HG03565 (cell line): ENCODE results near the gene DIO1.

Experiments used
- ATAC-seq: cut with Tn5 transposase; IDR thresholded peaks from one replicate; pipeline ENCODE4 v1.9.1; 2021; ENCODE audit warnings: mild to moderate bottlenecking, moderate library complexity; ENCODE audit not compliant: unreplicated experiment

The DIO1 gene

DNA sequence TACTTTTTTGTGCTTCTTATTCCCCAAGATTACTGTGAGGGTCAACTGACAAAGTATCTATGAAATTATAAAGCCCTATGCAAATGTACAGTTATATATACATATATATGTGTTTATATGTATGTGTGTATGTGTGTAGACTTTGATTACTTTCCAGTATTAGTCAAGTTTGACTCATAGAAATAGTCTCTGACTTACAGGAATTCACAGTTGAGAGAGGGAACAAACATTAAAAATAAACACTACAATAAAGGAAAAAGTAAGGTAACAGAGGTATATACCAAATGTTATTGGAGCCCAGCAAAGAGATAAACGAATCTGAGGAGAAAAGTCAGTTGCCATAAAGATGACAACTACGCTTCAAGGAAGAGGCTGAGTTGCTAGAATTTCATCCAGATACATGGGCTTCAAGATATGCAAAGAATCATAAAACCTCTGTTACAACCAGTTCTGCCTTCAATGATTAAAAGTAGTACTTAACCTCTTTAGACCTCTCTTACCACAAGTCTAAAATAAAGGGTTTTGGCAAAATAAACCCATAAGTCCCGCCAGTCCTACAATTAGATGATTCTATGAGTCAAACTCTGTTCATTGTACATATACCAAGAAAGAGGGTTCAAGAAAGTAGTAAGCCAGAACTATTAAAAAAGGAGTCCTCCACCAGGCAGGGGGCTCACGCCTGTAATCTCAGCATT is 44.3 kb downstream of the DIO1 start:
- ATAC-seq = no peak

DNA sequence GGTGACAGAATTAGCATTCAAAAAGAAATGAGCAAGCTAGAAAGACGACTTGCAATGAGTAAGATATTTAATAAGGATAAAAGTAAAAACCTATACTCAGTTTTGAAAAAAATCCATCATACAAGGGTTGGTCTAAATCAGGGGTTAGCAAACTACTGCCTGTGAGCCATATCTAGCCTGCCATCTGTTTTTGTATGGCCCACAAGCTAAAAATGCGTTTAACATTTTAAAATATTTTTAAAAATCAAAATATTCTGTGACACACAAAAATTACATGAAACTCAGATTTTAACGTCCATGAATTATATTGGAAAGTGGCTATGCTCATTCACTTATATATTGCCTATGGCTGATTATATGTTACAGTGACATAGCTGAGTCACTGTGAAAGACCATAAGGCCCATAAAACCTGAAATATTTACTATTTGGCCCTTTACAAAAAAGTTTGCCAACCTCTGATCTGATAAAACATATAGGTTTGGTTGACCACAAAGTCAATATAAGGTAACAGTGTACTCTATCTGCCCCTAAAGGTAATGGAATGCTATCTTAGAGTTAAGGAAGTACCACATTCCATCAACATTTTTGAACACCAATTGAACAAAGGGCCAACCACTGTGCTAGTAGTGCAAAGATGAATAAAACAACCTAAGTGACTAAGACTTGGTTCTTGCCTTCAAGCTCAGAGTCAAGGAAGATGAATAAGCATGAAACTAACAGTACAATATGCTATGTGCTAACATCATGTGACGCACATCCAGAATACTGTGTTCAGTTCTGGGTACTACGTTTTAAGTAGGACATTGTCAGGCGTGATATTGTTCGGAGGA is 48.4 kb downstream of the DIO1 start:
- ATAC-seq = no peak

DNA sequence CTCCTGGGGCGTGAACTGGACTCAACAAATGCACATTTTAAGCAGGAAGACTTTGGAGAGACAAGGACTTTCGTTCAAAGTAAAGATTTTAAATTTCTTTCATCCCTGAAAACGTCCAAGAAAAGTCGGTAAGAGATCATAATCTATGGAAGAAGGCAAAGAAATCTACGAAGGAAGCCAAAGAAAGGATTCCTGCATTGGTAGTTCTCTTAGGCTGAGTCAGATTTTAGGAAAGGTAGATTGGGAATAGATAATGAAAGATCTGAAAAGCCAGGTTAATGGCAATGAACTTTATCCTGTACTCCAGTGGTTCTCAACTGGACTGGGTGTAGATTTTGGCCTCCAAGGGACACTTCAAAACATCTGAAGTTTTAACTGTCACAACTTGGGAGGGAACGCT is 49.1 kb downstream of the DIO1 start:
- ATAC-seq = no peak

DNA sequence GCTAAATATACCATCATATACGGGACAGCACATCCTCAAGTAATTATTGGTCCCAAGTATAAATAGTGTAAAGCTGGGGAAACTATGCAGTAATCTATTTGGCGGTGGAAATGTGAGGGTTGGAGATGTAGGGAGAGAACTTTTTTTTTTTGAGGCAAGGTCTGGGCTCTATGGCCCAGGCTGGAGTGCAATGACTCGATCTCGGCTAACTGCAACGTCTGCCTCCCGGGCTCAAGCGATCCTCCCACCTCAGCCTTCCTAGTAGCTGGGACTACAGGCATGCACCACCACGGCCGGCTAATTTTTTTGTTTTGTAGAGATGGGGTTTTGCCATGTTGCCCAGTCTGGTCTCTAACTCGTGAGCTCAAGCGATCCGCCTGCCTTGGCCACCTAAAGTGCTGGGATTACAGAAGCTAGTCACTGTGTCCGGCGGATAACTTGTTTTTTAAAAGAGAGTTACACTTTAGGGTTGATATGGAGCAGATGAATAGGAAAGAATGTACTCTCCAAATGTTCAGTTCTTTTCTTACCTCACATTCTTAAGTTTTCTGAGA is 49.6 kb downstream of the DIO1 start:
- no peak for ATAC-seq

DNA sequence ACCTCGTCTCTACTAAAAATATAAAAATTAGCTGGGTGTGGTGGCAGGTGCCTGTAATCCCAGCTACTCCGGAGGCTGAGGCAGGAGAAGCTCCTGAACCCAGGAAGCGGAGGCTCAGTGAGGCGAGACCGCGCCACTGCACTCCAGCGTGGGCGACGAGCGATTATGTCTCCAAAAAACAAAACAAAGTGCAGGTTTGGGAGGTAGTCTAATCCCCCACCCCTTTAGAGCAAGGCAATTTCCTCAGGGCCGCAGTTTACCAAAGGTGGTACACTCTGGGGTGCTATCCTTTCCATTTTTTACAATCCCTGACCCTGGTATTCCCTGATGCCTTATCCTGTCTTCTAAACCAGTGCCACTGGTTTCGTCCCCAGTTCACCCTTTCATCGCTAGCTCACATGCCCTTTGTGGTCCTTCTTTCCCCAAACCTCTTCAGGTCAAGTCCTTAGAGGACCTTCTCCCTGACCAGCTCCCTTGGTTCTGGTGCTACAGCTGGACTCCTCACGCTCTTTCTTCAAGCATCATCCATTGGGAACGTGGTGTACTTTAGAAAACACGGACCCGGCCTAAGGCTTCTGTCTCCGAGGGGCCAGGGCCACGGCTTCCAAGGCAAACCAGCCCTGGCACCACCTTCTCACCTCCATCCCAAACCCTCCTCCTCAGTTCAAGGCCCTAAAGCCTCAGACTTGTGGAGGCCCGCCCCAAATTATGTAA is 50.6 kb downstream of the DIO1 start:
- no peak for ATAC-seq

DNA sequence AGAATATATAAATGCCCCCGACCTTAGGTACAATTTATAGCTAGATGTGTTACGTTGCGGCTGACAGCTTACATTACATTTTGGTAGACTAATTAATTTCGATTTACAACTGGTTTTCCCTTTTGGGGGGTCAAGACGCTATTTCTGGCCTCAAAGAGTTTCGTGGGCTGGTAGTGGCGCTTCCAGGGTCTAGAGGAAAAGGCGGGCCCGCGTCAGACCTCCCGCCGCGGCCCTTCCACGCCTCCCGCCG is 51.1 kb downstream of the DIO1 start:
- ATAC-seq = no peak

DNA sequence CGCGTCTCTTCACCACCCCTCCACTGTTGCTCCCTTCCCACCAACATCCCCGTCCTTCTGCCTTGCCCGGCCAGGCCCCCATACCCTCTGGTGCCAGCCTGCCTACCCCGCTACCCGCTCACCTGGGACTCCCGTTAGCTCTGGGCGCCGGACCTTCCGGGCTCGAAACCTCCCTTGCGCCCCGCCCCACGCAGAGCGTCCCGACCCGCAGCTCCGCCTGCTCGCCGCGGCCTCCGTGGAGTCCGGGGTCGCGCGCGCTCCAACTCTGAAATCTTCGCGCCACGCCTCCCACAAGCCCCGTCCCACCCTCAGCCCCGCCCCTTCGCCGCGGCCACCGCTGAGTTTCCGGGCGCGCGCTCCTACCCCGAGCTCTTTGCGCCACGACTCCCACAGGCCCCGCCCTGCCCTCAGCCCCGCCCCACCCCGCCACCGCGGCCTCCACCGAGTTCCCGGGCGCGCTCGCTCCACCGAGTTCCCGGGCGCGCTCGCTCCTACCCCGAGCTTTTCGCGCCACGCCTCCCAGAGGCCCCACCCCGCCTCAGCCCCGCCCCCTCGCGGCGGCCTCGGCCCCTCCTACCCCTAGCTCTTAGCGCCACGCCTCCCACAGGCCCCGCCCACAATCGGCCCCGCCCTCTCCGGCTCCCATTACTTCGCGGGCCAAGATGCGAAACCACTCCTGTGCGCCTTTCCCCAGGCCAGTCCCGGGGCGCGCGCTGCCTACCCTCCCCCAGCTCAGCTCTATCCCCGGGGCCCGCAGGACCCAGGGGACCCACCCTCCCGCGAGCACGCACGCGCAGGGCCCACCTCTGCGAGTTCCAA is 51.7 kb downstream of the DIO1 start, which contains the start of gene IFT25:
TSS of gene IFT25 (minus strand) at position 267 of the 819 bp plus-strand sequence. CDS start 5,617 bp downstream, outside the sequence.
- ATAC-seq = peak; percentile 57

DNA sequence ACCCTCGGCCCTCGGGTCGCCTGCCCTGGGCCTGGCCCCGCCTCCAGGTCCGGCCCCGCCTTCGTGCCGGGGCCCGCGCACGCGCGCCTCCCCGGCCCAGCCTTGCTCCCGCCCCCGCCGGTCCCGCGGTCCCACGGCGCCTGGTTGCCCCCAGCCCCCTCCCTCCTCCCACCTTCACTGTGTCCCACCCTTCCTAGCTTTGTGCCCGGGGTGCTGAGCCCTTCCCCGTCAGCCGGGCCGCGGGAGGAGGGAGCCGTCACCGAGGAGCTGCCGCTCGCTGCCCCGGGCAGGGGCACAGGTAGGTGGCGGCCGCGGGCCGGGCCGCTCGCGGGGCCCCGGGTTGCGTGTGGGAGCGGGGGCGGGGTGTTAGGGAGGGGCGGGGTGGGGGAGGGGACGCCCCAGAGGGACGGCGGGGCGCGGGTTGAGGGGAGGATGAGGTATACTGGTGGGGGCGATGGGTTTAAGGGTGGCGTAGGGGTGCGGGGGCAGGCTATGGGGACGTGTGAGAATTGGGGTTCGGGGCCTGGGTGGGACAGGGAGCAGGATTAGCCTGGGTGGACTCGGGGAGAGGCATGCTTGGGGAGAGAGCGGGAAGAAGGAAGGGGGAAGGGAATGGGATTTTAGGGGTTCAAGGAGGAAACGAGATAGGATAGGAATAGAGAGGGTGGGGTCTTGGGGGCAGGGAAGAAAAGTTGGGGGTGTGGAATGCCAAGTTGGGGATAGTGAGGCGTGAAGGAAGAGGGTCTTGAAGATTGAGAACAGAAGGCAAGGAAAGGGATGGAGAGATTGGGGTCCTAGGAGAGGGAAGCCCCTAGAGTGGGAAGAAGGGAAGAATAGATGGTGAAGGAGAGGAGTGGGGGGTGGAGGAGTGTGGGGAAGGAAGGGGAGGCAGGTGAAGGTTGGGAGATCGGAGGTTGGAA is 52.5 kb downstream of the DIO1 start, which contains the start of gene LRRC42:
TSS of gene LRRC42 (plus strand) at position 99 of the 920 bp plus-strand sequence. CDS start 5,650 bp downstream, outside the sequence.
- peak; percentile 42 for ATAC-seq

DNA sequence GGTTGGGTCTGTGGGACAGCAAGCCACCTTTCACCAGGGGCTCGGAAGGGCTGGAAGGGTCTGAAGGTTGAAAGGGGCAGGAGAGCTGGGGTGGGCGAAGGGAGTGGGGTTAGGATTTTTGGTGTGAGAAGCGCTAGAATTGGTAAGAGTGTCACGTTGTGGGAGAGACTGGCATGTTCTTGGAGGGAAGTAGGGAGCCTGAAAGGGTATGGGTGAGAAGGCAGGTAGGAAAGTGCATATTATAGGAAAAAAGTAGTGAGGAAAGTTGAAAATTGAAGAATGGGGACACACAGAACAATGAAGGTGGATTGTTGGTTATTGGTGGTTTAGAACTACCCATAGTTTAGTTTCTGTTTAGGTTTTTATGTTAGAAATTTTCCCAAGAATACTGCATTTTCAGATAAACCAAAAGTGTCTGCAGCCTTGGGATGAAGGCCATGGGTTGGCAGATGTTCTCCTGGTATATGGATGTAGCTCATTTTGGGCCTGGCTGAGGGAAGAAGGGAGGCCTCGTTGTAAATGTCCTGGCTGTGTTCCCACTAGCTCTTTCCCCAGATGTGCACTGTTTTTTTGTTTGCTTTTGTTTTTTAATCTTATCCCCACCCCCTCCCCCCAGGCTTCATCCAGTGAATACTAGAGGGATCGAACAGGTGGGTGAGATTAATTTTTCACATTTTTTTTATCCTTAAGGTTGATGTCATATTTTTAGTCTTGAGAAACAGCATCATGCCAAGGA is 53.4 kb downstream of the DIO1 start:
- ATAC-seq = no peak

DNA sequence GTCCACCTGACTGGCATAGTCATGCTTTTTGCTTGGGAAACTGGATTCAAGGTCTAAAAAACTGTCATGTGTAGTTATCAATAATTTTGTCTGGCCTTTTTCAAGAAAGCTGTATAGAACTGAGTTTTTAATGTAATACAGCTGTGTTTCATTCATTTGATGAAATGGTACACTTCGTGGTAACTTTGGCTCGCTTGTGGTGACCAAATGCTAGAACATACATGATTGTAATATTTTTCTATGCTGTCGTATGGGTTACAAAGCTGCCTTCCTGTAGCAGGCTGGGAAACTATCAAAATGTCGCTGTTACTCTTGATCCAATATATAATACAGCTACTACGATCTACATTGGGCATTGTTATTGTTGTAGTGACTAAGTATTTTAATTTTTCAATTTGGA is 54.3 kb downstream of the DIO1 start:
- ATAC-seq = no peak

DNA sequence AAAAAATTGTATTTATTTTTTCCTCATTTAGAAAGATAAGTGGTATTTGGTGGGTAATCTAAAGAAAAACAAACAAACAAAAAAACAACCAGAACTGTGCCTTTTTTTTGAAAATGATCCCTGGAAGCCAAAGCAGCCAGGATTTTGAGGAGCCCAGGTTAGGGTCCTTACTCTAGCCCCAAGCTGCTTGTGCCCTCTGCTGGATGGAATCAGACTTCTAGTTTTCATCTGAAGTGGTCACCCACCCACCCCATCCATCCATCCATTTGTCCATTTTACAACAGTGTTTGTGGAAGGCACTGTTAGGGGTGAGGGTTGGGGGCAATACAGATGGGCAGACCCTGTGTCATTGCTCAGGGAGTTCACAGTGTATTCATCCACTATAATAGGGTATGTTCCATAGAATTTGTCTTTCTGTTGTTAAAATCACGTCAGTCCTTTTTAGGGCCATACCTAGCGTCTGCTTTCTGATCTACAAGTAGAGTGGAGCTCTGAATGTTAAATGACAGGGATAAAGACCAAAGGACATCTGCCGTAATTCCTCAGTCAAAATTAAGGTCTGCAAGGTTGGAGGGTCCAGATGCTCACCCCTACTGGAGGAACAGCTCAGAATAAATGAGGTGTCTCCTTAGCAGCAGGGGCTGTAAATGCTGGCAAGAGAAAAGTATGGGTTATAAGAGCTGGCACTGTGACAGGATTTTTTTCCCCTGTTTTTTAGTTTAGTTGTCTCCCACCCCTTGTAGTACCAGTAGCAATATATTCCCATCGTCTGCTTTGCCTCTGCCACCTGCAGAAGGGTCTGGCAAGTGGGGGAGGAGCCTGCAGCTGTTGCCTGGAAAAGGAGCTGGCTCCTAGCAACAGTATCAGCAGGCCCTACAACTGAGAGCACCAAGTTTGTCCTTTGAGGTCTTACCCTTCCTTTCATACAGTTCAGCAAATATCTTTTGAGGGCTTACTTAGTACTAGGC is 55.3 kb downstream of the DIO1 start:
- ATAC-seq = no peak

DNA sequence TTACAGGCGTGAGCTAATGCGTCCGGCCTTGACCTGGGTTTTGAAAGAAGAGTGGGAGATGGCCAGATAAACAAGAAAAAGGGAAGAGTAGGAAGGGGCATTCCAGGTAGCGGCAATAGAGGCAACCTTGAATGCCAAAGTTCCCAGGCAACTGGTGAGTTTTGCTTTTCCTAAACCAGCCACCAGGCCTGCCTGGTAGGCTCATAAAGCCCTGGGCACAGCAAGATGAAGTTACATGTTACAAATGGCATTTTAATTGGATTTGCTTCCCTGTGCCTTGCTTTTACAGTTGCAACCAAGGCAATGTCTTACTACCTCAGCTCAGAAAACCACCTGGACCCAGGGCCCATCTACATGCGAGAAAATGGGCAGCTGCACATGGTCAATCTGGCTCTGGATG is 57.7 kb downstream of the DIO1 start:
- ATAC-seq = no peak

DNA sequence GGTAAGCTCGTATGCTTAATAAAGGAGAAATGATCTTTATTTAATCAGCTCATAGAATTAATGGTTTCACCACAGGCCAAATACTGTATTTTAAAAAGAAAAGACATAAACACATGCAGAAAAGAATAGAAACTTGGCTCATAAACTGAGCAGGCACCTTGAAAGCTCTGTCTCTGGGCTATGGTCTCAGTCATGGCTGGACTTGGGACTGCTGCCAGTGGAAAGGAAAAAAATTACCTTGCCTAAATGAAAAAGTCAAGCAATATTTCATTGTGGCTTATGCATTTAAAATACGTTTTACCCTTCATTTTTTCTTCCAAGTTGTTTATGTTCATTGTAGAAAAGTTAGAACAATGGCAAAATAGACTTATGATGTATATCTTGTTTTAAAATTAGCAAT is 60.1 kb downstream of the DIO1 start:
- no peak for ATAC-seq

DNA sequence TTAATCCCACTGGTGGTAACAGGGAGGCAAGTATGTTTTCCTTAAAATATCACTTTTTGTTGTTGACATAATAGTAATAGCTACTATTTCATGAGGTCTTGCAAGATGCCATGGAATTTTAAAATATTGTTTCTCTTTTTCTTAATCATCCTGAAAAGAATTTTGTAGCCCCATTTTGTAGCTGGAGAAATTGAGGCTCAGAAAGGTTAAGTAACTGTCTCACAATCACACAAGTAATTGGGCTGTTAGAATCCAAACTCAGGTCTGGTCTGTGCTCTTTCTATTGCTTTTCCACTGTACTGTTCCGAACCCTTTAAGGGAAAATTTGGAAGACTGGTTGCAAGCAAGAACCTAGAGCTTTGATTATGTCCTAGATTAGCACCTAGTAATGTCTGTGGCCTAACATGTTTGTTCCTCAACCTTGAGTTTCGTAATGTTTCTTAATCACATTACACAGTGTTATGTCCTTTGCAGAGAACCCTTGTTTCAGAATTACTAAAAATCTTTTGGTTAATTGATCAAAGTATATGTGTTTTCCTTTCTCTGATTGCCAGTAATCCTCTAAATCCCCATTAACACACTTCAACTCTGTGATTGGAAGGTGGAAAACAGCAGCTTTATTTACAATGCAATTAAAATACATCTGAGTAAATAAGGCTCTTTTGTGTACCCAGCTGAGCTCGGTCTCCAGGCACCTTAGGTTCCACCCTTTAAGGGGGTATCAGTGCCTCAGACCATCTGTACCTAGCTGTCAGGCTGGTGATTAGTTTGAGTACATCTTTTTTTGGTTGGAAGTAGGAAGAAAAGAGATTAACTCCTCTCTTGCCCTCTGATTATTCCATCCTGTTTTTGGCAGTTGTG is 62.6 kb downstream of the DIO1 start:
- ATAC-seq = no peak

DNA sequence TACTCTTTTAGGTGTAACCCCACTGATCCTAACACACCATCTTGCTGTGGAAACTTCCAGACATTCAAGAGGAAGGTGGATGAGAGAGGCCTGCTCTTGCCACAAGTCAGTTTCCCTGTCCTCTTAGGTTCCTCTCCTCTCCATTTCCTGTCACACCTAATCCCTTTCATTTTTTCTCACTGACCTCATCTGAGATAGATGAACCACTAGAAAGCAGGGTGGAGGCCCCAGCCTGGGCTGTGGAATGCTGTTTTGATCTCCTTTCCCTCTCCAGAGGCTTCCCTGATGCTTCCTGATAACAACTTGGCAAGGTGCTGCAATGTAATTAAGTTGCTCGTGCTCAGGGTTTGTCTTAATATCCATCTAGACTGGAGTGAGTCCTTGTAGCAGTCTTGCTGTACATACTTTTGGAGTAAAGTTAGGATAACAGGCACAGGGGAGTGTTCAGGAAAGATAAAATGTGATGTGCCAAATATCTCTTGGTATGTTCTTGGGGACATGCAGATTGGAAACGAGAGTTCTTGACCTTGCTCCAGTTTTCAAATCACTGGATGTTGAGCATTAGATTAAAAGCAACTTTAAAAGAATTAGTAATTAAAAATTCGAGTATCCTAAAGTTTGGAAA is 63.3 kb downstream of the DIO1 start:
- ATAC-seq = no peak

DNA sequence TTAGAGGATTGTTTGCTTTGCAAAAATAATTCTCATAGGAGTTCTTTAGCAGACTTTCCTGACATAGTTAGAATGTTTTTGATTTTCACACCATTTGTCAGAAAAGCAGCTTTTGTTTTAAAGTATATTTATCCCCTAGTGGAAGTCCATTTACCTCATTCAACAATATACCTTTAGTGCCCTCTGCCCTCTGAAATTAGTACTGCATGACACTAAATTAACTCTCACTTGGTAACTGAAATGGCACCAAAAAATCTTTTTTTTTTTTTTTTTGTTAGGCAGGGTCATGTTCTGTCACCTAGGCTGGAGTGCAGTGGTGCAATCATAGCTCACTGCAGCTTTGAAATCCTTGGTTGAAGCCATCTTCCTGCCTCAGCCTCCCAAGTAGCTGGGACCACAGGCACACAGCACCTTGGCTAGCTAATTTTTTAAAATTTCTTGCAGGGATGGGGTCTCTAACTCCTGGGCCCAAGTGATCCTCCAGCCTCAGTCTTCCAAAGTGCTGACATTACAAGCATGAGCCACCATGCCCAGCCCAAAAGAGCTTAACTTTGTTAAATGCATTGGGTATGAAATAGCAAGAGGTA is 65.8 kb downstream of the DIO1 start:
- no peak for ATAC-seq
